Effector memory CD4-positive, alpha-beta T cell (primary cell): ENCODE data around the gene PRAC2.
"Not testable (repeated sequence)": the region's sequence is repeated elsewhere in the genome, so short reads cannot be mapped to it uniquely, and the experiment has no call there.

Source experiments
- DNase-seq, 3 donors: peaks; one replicate each; pipeline ENCODE4 v3.0.0-alpha.2; 2020
- H3K27ac ChIP-seq: 2 replicates; pipeline ENCODE4 v1.7.0; 2013; ENCODE audit warnings: mild to moderate bottlenecking, low read length, moderate library complexity; ENCODE audit not compliant: insufficient read depth, poor library complexity, severe bottlenecking
- H3K27me3 ChIP-seq: replicated peaks from 2 replicates; pipeline ENCODE4 v1.7.0; 2013; ENCODE audit warnings: mild to moderate bottlenecking, low read length; ENCODE audit not compliant: insufficient read depth, control insufficient read depth, poor library complexity, severe bottlenecking
- H3K36me3 ChIP-seq: 2 replicates; pipeline ENCODE4 v1.7.0; 2013; ENCODE audit warnings: mild to moderate bottlenecking, low read length, moderate library complexity; ENCODE audit not compliant: control insufficient read depth, insufficient read depth
- H3K4me1 ChIP-seq: 2 replicates; pipeline ENCODE4 v1.7.0; 2013; ENCODE audit warnings: low read length, mild to moderate bottlenecking; ENCODE audit not compliant: control insufficient read depth, insufficient read depth, poor library complexity, severe bottlenecking
- H3K4me3 ChIP-seq: 2 replicates; pipeline ENCODE4 v1.7.0; 2013; ENCODE audit warnings: low read length, low read depth, mild to moderate bottlenecking; ENCODE audit not compliant: insufficient read depth, poor library complexity, severe bottlenecking
- H3K9me3 ChIP-seq: 2 replicates; pipeline ENCODE4 v1.7.0; 2013; ENCODE audit warnings: mild to moderate bottlenecking, low read length, moderate library complexity; ENCODE audit not compliant: control insufficient read depth

Gene PRAC2

GRCh38 chr17:48704361-48705248, 18.4 kb upstream of the PRAC2 start:
- no peak overlapping the region for H3K4me3 ChIP-seq
- H3K4me1 ChIP-seq: no peaks in the 10 kb centered on the region
- no peaks in the 10 kb centered on the region for H3K9me3 ChIP-seq
- H3K27me3 ChIP-seq: peaks cover 25% of the 10 kb centered on the region
- no peak overlapping the region for H3K27ac ChIP-seq
- H3K36me3 ChIP-seq: no peaks in the 10 kb centered on the region
- no peak for DNase-seq

- no peak for DNase-seq
- Histone ChIP-seq H3K27me3 (peaks cover 24% of the 10 kb centered on the region), H3K4me3 (no peak overlapping the region), H3K4me1 (peaks cover 3% of the 10 kb centered on the region), H3K27ac (no peak overlapping the region), H3K36me3 (no peaks in the 10 kb centered on the region), H3K9me3 (no peaks in the 10 kb centered on the region)
These were observed 11.9 kb upstream of the PRAC2 start for GRCh38 chr17:48711128-48711527.

GRCh38 chr17:48715496-48716399, 7.2 kb upstream of the PRAC2 start:
- H3K27me3 ChIP-seq: peaks cover 40% of the 10 kb centered on the region
- H3K9me3 ChIP-seq: no peaks in the 10 kb centered on the region
- no peak overlapping the region for H3K4me3 ChIP-seq
- H3K27ac ChIP-seq: no peak overlapping the region
- no peak for DNase-seq
- no peaks in the 10 kb centered on the region for H3K36me3 ChIP-seq
- H3K4me1 ChIP-seq: peaks cover 18% of the 10 kb centered on the region

GRCh38 chr17:48716549-48716948, 6.4 kb upstream of the PRAC2 start:
- not testable (repeated sequence) for DNase-seq, H3K4me3 ChIP-seq, H3K9me3 ChIP-seq, H3K27ac ChIP-seq, H3K36me3 ChIP-seq
- Histone ChIP-seq H3K27me3 (peaks cover 37% of the 10 kb centered on the region), H3K4me1 (peaks cover 18% of the 10 kb centered on the region)

GRCh38 chr17:48717367-48718226, 5.4 kb upstream of the PRAC2 start:
- Histone ChIP-seq H3K4me3 (no peak overlapping the region), H3K4me1 (peaks cover 18% of the 10 kb centered on the region), H3K27ac (no peak overlapping the region), H3K27me3 (peaks cover 48% of the 10 kb centered on the region), H3K36me3 (no peaks in the 10 kb centered on the region), H3K9me3 (no peaks in the 10 kb centered on the region)
- no peak for DNase-seq

GRCh38 chr17:48718227-48718760, 4.7 kb upstream of the PRAC2 start:
- Histone ChIP-seq H3K27me3 (peaks cover 55% of the 10 kb centered on the region), H3K36me3 (no peaks in the 10 kb centered on the region), H3K4me1 (peaks cover 24% of the 10 kb centered on the region), H3K27ac (no peak overlapping the region), H3K9me3 (no peaks in the 10 kb centered on the region), H3K4me3 (no peak overlapping the region)
- no peak for DNase-seq

- no peak overlapping the region for H3K27ac ChIP-seq
- H3K4me1 ChIP-seq: peaks cover 31% of the 10 kb centered on the region
- DNase-seq: no peak
- H3K4me3 ChIP-seq: peak overlapping the region; percentile 5
- no peaks in the 10 kb centered on the region for H3K36me3 ChIP-seq
- H3K27me3 ChIP-seq: peaks cover 62% of the 10 kb centered on the region
- H3K9me3 ChIP-seq: no peaks in the 10 kb centered on the region
These were observed 4.0 kb upstream of the PRAC2 start for GRCh38 chr17:48718761-48719641.

GRCh38 chr17:48719642-48720265, 3.2 kb upstream of the PRAC2 start:
- no peak overlapping the region for H3K4me3 ChIP-seq
- H3K27me3 ChIP-seq: peaks cover 69% of the 10 kb centered on the region
- no peak for DNase-seq
- no peak overlapping the region for H3K27ac ChIP-seq
- peaks cover 37% of the 10 kb centered on the region for H3K4me1 ChIP-seq
- no peaks in the 10 kb centered on the region for H3K9me3 ChIP-seq
- no peaks in the 10 kb centered on the region for H3K36me3 ChIP-seq
